GM18499 (cell line): ENCODE data around the gene RAB7B.

Experiments
- ATAC-seq: cut with Tn5 transposase; IDR thresholded peaks from one replicate; pipeline ENCODE4 v1.9.1; 2021; ENCODE audit warnings: moderate number of reproducible peaks; ENCODE audit not compliant: insufficient read depth, unreplicated experiment

Gene RAB7B

GRCh38 chr1:206025283-206025820 is 22.2 kb upstream of the RAB7B start:
- no peak for ATAC-seq

- no peak for ATAC-seq
Observed at GRCh38 chr1:206023695-206024094, 20.5 kb upstream of the RAB7B start, which contains the start of gene CTSE. Gene CTSE, minus strand, starts transcription at chr1:206023895. Its CDS starts 104 bp downstream, at chr1:206023791.

- no peak for ATAC-seq
Observed at GRCh38 chr1:206022766-206023165, 19.6 kb upstream of the RAB7B start.

- ATAC-seq: no peak
Observed at GRCh38 chr1:206021626-206022365, 18.6 kb upstream of the RAB7B start.

DNA sequence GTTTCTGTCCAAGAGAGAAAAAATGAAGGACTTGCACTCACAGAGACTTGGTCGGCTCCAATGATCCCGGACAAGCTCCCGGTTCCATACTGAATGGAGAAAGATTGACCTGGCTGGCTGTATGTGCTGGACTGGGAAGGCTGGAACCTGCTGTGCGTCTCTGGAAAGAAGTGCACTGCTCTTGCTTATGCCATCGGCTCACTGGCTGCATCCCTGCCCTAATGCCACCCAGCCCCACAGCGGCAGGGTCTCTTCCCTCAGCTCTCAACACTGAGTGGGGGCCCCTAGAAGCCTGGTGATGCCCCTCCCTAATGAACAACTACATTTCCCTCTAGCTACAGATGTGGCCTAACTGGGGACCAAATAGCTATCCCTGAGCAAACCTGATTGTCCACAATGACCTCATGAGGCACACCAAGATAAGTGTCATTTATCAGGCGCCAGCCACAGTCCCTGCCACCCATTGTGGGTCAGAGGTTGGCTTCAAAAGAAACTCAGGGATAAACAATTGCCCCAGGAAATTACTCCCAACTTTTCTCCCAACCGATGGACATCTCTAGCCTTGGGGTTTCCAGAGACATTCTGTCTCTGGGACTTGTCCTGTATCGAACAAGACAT is 17.9 kb upstream of the RAB7B start:
- ATAC-seq: no peak

DNA sequence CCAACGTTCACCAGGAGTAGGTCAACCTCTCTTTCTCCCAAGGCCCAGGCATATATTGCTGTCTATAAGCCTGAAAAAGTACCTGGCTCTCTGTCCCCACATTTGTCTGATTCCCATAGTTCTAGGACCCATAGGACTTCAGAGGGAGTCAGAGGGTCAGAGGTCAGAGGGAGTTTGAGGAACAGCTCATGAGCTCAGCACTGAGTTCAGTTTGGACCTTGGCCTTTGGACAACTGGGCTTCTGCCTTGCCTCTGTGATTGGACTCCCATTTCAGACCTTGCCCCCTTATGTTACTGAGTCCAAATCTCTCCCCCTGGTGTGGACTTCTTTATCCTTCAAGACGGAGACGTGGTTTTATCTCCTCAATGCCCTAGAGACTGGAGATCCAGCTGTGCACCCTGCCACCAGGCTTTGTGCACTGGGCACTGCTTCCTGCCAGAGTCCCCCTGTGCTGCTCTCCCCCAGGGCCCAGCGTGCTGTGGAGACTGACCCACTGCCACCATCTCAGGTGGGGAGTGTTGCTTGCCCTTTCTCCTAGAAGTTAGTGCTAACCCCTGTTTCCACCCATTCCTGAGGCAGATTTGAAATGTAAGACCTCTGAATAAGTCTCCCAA is 17.3 kb upstream of the RAB7B start:
- ATAC-seq: no peak

DNA sequence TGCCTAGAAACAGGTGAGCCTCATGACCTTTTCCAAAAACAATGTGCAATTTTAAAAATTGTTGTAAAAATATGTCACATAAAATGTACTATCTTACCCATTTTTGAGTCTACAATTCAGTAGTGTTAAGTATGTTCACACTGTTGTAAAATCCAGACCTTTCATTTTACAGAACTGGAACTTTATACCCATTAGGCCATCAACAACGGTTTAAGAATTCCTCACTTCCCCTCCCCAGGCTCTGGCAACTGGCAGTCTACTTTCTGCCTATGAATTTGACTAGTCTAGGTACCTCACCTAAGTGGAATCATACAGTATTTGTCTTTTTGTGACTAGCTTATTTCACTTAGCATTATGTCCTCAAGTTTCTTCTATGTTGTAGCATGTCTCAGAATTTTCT is 11.9 kb upstream of the RAB7B start:
- ATAC-seq: no peak

DNA sequence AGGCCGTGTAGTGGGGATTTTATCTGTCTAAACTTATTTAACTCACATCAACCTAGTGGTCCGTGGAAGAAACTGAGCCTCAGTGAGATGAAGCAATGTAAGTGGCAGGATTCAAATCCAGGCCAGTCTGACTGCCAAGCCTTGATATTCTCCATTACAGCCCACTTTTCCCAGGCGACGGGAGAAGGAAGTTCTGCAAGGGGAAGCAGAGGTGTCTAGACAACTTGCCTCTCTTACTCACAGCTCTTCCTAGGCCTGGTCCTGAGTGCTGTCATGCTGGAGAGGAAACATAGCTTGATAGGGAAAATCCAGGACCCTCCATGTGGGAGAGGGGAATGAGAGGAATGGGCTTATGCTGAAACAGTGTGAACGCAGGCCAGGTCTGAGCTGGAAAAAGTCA is 11.4 kb upstream of the RAB7B start:
- ATAC-seq: no peak

DNA sequence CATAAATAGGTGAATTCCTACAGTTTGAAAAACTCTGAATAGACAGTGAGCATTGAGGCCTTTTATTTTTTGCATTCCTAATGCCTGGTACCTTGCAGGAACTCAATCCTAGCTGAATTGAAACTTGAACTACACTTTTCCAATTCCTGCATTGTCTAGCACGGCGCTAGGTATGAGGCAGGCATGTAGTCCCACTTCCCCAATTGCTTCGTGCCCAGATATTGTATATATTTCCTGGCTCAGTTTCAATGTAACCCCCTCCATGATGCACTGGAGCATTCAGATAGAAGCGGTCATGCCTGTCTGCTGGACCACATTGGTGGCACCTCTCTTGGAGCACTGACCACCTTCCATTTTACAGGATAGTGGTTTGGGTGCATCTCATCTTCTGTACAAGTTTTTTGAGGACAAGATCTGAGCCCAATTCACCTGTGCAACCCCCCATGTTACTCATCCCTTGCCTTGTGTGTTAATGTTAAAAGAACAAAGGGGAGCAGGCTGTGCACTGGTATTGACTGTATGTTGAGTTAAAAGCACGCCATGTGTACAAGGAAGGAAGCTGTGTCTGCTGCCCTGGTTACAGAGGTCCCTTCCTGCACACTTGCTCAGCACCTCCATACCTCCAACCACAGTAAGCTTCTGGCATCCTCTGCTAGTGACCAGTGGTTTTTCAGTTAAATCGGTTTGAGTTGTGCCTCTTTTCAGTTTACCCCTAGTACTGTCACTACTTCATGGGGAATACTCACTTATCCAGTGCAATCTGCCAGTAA is 10.0 kb upstream of the RAB7B start:
- no peak for ATAC-seq

DNA sequence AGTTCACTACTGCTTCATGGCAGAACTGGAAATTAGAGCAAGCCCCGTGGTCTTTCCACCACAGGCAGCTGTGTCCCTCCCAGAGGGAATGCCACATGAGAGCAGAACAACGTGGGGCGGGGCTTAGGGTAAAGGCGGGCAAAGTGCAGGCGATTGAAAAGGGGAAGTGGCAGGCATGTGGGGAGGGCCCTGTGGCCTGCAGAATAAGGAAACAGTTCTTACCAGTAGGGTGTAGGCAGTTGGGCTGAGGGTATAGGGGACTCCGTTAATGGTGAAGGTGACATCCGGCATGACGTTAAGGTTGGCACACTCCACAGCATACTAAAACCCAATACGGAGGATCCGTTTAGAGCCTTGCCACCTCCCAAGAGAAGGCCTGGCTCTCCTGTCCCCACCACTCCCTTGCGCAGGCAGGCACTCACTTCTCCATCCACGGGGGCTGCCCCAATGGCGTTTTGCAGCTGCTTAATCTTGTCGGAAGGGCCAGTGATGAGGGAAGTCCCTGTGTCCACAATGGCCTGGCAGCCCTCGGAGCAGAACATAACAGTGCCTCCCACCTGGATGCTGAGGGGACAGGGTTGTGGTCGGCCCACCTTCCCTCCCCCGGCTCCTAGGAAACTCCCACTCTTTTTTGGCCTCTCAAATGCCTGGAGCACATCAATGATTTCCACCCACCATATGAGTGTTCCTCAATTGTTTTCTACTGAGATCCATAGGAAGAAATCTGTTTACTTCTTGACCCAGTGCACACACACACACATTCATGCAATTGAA is 9.1 kb upstream of the RAB7B start:
- peak; percentile 82 for ATAC-seq

DNA sequence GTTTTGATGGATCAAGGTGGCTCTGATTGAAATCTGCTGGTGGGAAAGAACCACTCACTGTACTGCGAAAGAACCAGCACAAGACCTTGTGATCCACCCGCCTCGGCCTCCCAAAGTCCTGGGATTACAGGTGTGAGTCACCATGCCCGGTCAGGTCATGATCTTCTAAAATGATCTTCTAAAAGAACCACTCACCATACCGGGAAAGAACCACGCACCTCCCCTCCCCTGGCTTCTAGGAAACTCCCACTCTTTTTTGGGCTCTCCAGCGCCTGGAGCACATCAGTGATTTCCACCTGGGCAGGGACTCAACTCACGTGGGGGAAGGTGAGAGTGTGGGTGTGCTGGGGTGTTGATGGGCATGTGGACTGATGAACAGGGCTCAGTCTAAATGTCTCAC is 7.9 kb upstream of the RAB7B start:
- no peak for ATAC-seq

- ATAC-seq: no peak
Observed at GRCh38 chr1:206010060-206010459, 6.9 kb upstream of the RAB7B start.

DNA sequence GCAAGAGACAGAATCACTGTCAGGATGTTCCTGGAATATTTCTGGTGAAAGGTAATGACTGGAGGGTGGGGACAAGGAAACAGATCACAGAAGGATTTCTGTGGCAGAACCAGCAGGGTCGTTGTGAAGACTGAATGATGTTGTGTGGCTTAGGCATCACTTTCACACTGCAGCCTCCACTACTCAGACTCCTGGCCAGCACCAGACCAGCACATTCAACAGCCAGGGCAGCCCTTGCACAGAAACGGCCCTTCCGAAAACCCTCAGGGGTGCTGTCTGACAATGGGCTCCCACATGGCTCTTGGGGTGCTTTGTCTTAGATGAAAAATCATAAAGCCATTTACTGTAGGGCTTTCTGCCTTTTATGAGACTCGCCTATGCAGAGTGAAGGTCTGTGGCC is 3.8 kb upstream of the RAB7B start:
- ATAC-seq: no peak

GRCh38 chr1:206005778-206006180 is 2.6 kb upstream of the RAB7B start:
- no peak for ATAC-seq

GRCh38 chr1:206005234-206005633 is 2.0 kb upstream of the RAB7B start:
- no peak for ATAC-seq

- ATAC-seq: no peak
Observed at GRCh38 chr1:206004826-206005225, 1.6 kb upstream of the RAB7B start.

GRCh38 chr1:206003854-206004800 is 932 bp upstream of the RAB7B start:
- no peak for ATAC-seq

- ATAC-seq: no peak
Observed at GRCh38 chr1:206002160-206002559, 1.0 kb downstream of the RAB7B start.

GRCh38 chr1:206001476-206001888 is 1.7 kb downstream of the RAB7B start:
- no peak for ATAC-seq
